K562 (cell line): ENCODE results near the gene CLIP1. TPM values are rescaled to one million over a fixed set of nuclear protein-coding genes. Genes with fewer than 3 reads are reported as not detected.

Experiments
- ATAC-seq: fragments of 200-7000 bp; cut with Tn5 transposase; 3 replicates; pipeline ENCODE4 v1.9.1; 2020; ENCODE audit warnings: moderate library complexity
- BruUV-seq: library from RNA; stranded (reverse); fragments of 400-500 nt; replicated peaks from 2 replicates; lab custom pipeline; 2021; lab: Mats Ljungman, UMichigan
- CTCF ChIA-PET: fragments of 300-600 bp; formaldehyde crosslinking; extraction: SDS; loops from one replicate; lab custom pipeline; 2021; ENCODE audit warnings: low intra/inter-chr PET ratio; lab: Yijun Ruan, JAX
- POLR2A ChIA-PET: fragments of 300-600, 350-650 bp; sonication (Branson Sonifier 250); formaldehyde crosslinking; extraction: SDS; loops from one replicate; lab custom pipeline; 2021; ENCODE audit warnings: antibody characterized with exemption, inconsistent platforms; lab: Yijun Ruan, JAX
- DNase-seq, 4 experiments: peaks; one replicate each; pipeline versions ENCODE4 v3.0.0 to v3.0.0-alpha.2; 2011 to 2018; ENCODE audit warnings: low spot score in 3 of 4, mixed read lengths in 3 of 4; ENCODE audit errors: extremely low read depth in 1 of 4
- FAIRE-seq: peaks from 2 replicates; lab custom pipeline; 2011; peaks lifted over from hg19 to GRCh38; lab: Jason Lieb, UNC
- H2AFZ ChIP-seq: 2 replicates; pipeline ENCODE4 v1.6.0; 2011; ENCODE audit warnings: low read depth, low read length, control low read depth, inconsistent platforms
- H3K27ac ChIP-seq: fragments of 200-600 bp; 3 replicates; pipeline ENCODE4 v1.8.0; 2011; ENCODE audit warnings: low read depth, mild to moderate bottlenecking, control low read depth, inconsistent platforms, low read length, moderate library complexity, mixed read lengths; ENCODE audit errors: extremely low read depth
- H3K27me3 ChIP-seq, 2 experiments: fragments of 300-600 bp in 1 of 2; 2 replicates in 1 of 2; 3 replicates in 1 of 2; pipeline versions ENCODE4 v1.6.0 to v1.8.0; 2011; ENCODE audit warnings: inconsistent platforms in 2 of 2, low read length in 2 of 2, mild to moderate bottlenecking in 1 of 2, mixed read lengths in 1 of 2, moderate library complexity in 1 of 2; ENCODE audit not compliant: control insufficient read depth in 2 of 2, insufficient read depth in 2 of 2
- H3K36me3 ChIP-seq: fragments of 300-600 bp; 3 replicates; pipeline ENCODE4 v1.8.0; 2011; ENCODE audit warnings: mild to moderate bottlenecking, low read length, inconsistent platforms; ENCODE audit not compliant: control insufficient read depth, insufficient read depth
- H3K4me1 ChIP-seq, 2 experiments: fragments of 200-600 bp in 1 of 2; replicated peaks in 1 of 2; 2 replicates in 1 of 2; 3 replicates in 1 of 2; pipeline versions ENCODE4 v1.5.1 to v1.8.0; 2011; ENCODE audit warnings: inconsistent platforms in 2 of 2, low read length in 2 of 2, mild to moderate bottlenecking in 1 of 2, mixed read lengths in 1 of 2, moderate library complexity in 1 of 2; ENCODE audit not compliant: control insufficient read depth in 2 of 2, insufficient read depth in 2 of 2
- H3K4me2 ChIP-seq: 2 replicates; pipeline ENCODE4 v1.6.1; 2011; ENCODE audit warnings: low read length, control low read depth, inconsistent platforms, mixed read lengths; ENCODE audit not compliant: insufficient read depth
- H3K4me3 ChIP-seq: fragments of 200-600 bp; sonication (generic), shearing (Covaris generic); 2 replicates; pipeline ENCODE4 v1.5.1; 2016; ENCODE audit warnings: control low read depth, inconsistent platforms
- H3K79me2 ChIP-seq: fragments of 200-600 bp; 3 replicates; pipeline ENCODE4 v1.8.0; 2011; ENCODE audit warnings: low read length, inconsistent platforms; ENCODE audit not compliant: control insufficient read depth, insufficient read depth
- H3K9ac ChIP-seq, 2 experiments: 2 replicates each; pipeline versions ENCODE4 v1.6.0 to v1.6.1; 2011; ENCODE audit warnings: low read depth in 2 of 2, low read length in 2 of 2, control low read depth in 1 of 2, inconsistent platforms in 1 of 2, mild to moderate bottlenecking in 1 of 2, mixed read lengths in 1 of 2; ENCODE audit not compliant: insufficient read depth in 1 of 2
- H3K9me1 ChIP-seq: one replicate; pipeline ENCODE4 v1.6.0; 2011; ENCODE audit warnings: inconsistent platforms, mild to moderate bottlenecking, low read length, moderate library complexity; ENCODE audit not compliant: control insufficient read depth, insufficient read depth
- H3K9me3 ChIP-seq: replicated peaks from 2 replicates; pipeline ENCODE4 v1.5.1; 2011; ENCODE audit warnings: low read depth, low read length, inconsistent platforms; ENCODE audit not compliant: control insufficient read depth, insufficient read depth
- H4K20me1 ChIP-seq: replicated peaks from 2 replicates; pipeline ENCODE4 v1.6.1; 2011; ENCODE audit warnings: low read length, inconsistent platforms, mixed read lengths; ENCODE audit not compliant: control insufficient read depth, insufficient read depth
- CBFA2T3 ChIP-seq: fragments of 450-650 bp; IDR thresholded peaks from 2 replicates; pipeline ENCODE4 v1.6.1; 2017
- CCAR2 ChIP-seq: fragments of 200-400 bp; formaldehyde crosslinking; IDR thresholded peaks from 2 replicates; pipeline ENCODE4 v1.6.1; 2017; ENCODE audit warnings: mild to moderate bottlenecking, low read depth, low read length
- CXXC5 ChIP-seq: fragments of 250-450 bp; sonication (Bioruptor Pico); IDR thresholded peaks from 2 replicates; pipeline ENCODE4 v1.8.0; 2022; ENCODE audit warnings: inconsistent platforms, mild to moderate bottlenecking, moderate library complexity
- DNMT1 ChIP-seq: fragments of 450-650 bp; IDR thresholded peaks from 2 replicates; pipeline ENCODE4 v1.6.1; 2016; ENCODE audit warnings: antibody characterized with exemption, mild to moderate bottlenecking
- HDAC8 ChIP-seq: fragments of 450-650 bp; IDR thresholded peaks from 2 replicates; pipeline ENCODE4 v1.6.1; 2016; ENCODE audit warnings: mild to moderate bottlenecking, missing genetic modification characterization, moderate library complexity, missing compliant biosample characterization
- IRF9 ChIP-seq: fragments of 450-650 bp; IDR thresholded peaks from 2 replicates; pipeline ENCODE4 v1.6.1; 2016; ENCODE audit warnings: missing biosample characterization, missing genetic modification characterization
- MCM7 ChIP-seq, 2 experiments: fragments of 450-650 bp; IDR thresholded peaks; 2 replicates each; pipeline ENCODE4 v1.6.1; 2016 to 2018
- PRPF4 ChIP-seq: fragments of 200-400 bp; formaldehyde crosslinking; IDR thresholded peaks from one replicate; pipeline ENCODE4 v1.6.1; 2017; ENCODE audit warnings: low read length, low read depth, mild to moderate bottlenecking; ENCODE audit not compliant: insufficient read depth, poor library complexity, severe bottlenecking
- PTRF ChIP-seq: fragments of 450-650 bp; IDR thresholded peaks from 2 replicates; pipeline ENCODE4 v1.6.1; 2016; ENCODE audit warnings: mild to moderate bottlenecking, missing genetic modification characterization, missing compliant biosample characterization
- RBM17 ChIP-seq: fragments of 200-400 bp; formaldehyde crosslinking; IDR thresholded peaks from 2 replicates; pipeline ENCODE4 v1.6.1; 2017; ENCODE audit warnings: low read depth, mild to moderate bottlenecking, low read length, borderline replicate concordance
- TAF1 ChIP-seq: IDR thresholded peaks from 2 replicates; pipeline ENCODE4 v1.6.1; 2011; ENCODE audit warnings: mild to moderate bottlenecking, low read length, moderate library complexity; ENCODE audit not compliant: insufficient read depth, control insufficient read depth, severe bottlenecking; ENCODE audit errors: extremely low read depth
- WHSC1 ChIP-seq: IDR thresholded peaks from one replicate; pipeline ENCODE4 v1.6.1; 2012; ENCODE audit warnings: low read length, control low read depth, inconsistent platforms
- ZBTB8A ChIP-seq: fragments of 450-650 bp; IDR thresholded peaks from 2 replicates; pipeline ENCODE4 v1.6.1; 2018; ENCODE audit warnings: mild to moderate bottlenecking, moderate library complexity; ENCODE audit not compliant: partially characterized antibody
- ZFX ChIP-seq: sonication (generic); formaldehyde crosslinking; IDR thresholded peaks from 2 replicates; pipeline ENCODE4 v1.8.0; 2022; ENCODE audit warnings: mild to moderate bottlenecking, missing genetic modification reagents, moderate library complexity
- ZMIZ1 ChIP-seq, 2 experiments: fragments of 150-350 bp in 1 of 2; IDR thresholded peaks; 2 replicates each; pipeline ENCODE4 v1.6.1; 2012 to 2016; ENCODE audit warnings: low read depth in 2 of 2, low read length in 2 of 2, mild to moderate bottlenecking in 1 of 2, moderate library complexity in 1 of 2
- ZNF12 ChIP-seq: sonication (generic); formaldehyde crosslinking; IDR thresholded peaks from 2 replicates; pipeline ENCODE4 v1.4.0; 2020; ENCODE audit warnings: mild to moderate bottlenecking, missing genetic modification reagents
- ZNF3 ChIP-seq: fragments of 250-450 bp; sonication (Bioruptor Pico); IDR thresholded peaks from 2 replicates; pipeline ENCODE4 v1.5.0; 2021; ENCODE audit warnings: mild to moderate bottlenecking, moderate library complexity
- ZNF561 ChIP-seq: fragments of 450-650 bp; formaldehyde crosslinking; conservative IDR thresholded peaks from 2 replicates; pipeline ENCODE4 v1.4.0; 2020; ENCODE audit warnings: mild to moderate bottlenecking, moderate library complexity
- WGBS: fragments of 100-300 bp; shearing (Covaris generic); methylation state at CpG from one replicate; pipeline ENCODE4 v1.1.6; 2016; ENCODE audit warnings: low coverage, mixed read lengths; ENCODE audit not compliant: insufficient coverage; ENCODE audit errors: missing lambda C conversion rate; 5-methylcytosine and 5-hydroxymethylcytosine counted together
- in situ Hi-C: fragments of 300-500 bp; cut with MboI; formaldehyde crosslinking; loops from 4 replicates; pipeline ENCODE4 v1.15.0; 2018; ENCODE audit warnings: inconsistent platforms, mixed read lengths
- intact Hi-C: fragments of 100-400 bp; cut with micrococcal nuclease; formaldehyde crosslinking; loops from 2 replicates; pipeline ENCODE4 v1.14.2; 2022
- polyA plus RNA-seq, 8 experiments: library from polyadenylated mRNA; depleted of rRNA in 4 of 8; stranded (reverse) in 5 of 8; unstranded in 3 of 8; fragments of >200 nt; fragmentation: Nextera tagmentation in 2 of 8; fragmentation: Illumina TruSeq in 1 of 8; extraction: Ambion mirVana in 2 of 8; extraction: Trizol in 1 of 8; gene quantifications; 2 replicates each; pipeline versions ENCODE4 v1.2.1 to v1.2.3, GENCODE V29; 2011 to 2014; ENCODE audit warnings: inconsistent platforms in 1 of 8, missing spikeins in 1 of 8
- total RNA-seq, 7 experiments: library from RNA; depleted of rRNA in 6 of 7; stranded (reverse); fragments of >200 nt in 6 of 7; fragmentation: Illumina TruSeq in 2 of 7; extraction: Trizol in 2 of 7; gene quantifications; 2 replicates each; pipeline versions ENCODE4 v1.2.1 to v1.2.3, GENCODE V29; 2011 to 2021; ENCODE audit warnings: low replicate concordance in 1 of 7

The CLIP1 gene
- total and polyA plus RNA-seq, 9 of the 15 experiments (the other 6 are each of a cell fraction or from before 2014, with no cell fraction given), result 5.8 to 33.9 (median 27.6) TPM

- Histone ChIP-seq H3K36me3 (peaks cover 6% of the 10 kb centered on the region; the same call in 1 of the 3 replicates), H3K9me3 (no peaks in the 10 kb centered on the region), H3K4me1 (peaks cover 6 to 9% of the 10 kb centered on the region in 2 experiments; a peak in 4 of 5 replicates), H4K20me1 (no peaks in the 10 kb centered on the region), H3K4me2 (peak overlapping the region; percentile 96), H3K79me2 (peaks cover 29% of the 10 kb centered on the region), H3K9ac (peak overlapping the region; percentile 87 to 92), H2AFZ (peak overlapping the region; percentile 72), H3K27me3 (no peaks in the 10 kb centered on the region), H3K9me1 (no peaks in the 10 kb centered on the region), H3K27ac (peak overlapping the region; percentile 99), H3K4me3 (peak overlapping the region; percentile 33)
- in situ Hi-C loops (loop anchor here (5.0 kb wide), 1 partner anchor 78 kb away; no protein-coding TSS in a partner anchor), intact Hi-C loops (loop anchor here (1.0 to 10.0 kb wide), 3 partner anchors 22 to 355 kb away; partner anchors contain the start of gene DENR)
- 0% methylated on average over 14 of the region's 14 CpGs for WGBS
- POLR2A ChIA-PET, result interaction anchor here (0.5 to 3.5 kb wide), 53 partner anchors 8 to 388 kb away, joined by 3 to 30 read pairs (median 5); partner anchors contain the start of genes CLIP1, KNTC1, RSRC2 and ZCCHC8
- ATAC-seq, result peak; percentile 95
- DNase-seq, result peak; percentile 87 to 96 (median 90)
- CTCF ChIA-PET, result interaction anchor here (0.6 to 2.8 kb wide), 3 partner anchors 21 to 238 kb away, joined by 3 to 30 read pairs (median 6); no protein-coding TSS in a partner anchor
- peak; percentile 96 for FAIRE-seq
- TSS peak; percentile 82 for BruUV-seq
- TF ChIP-seq ZMIZ1 (IDR thresholded peaks at IDR 0.05; ENCODE audit: low read depth in 2 of 2, low read length in 2 of 2) (0 out of 4 replicates have a peak, but pooled peaks of 1 of the 2 experiments have one; percentile 42), PTRF (no peak), ZNF12 (no peak), WHSC1 (no peak), RBM17 (no peak), PRPF4 (no peak), CBFA2T3 (no peak), ZBTB8A (no peak), DNMT1 (no peak), MCM7 (IDR thresholded peaks at IDR 0.05) (no peak), HDAC8 (tag) (no peak), ZFX (CRISPR knock-in tag) (peak; percentile 70), IRF9 (tag) (no peak; the same call in 1 of the 2 replicates), TAF1 (peak; percentile 32), ZNF561 (CRISPR knock-in tag) (no peak), ZNF3 (CRISPR knock-in tag) (no peak), CCAR2 (no peak), CXXC5 (CRISPR knock-in tag) (peak; percentile 65)
Measured at GRCh38 chr12:122399592-122400373, 22.7 kb downstream of the CLIP1 start.
